ENCODE data around the gene IGSF21.

- TF ChIP-seq CREB1 (CRISPR knock-in tag; IDR thresholded peaks at IDR 0.05) (no peak), KAT7 (CRISPR knock-in tag; IDR thresholded peaks at IDR 0.05; ENCODE audit: borderline replicate concordance) (no peak)
- TF ChIP-seq, protein P1, sequence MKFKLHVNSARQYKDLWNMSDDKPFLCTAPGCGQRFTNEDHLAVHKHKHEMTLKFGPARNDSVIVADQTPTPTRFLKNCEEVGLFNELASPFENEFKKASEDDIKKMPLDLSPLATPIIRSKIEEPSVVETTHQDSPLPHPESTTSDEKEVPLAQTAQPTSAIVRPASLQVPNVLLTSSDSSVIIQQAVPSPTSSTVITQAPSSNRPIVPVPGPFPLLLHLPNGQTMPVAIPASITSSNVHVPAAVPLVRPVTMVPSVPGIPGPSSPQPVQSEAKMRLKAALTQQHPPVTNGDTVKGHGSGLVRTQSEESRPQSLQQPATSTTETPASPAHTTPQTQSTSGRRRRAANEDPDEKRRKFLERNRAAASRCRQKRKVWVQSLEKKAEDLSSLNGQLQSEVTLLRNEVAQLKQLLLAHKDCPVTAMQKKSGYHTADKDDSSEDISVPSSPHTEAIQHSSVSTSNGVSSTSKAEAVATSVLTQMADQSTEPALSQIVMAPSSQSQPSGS (CRISPR knock-in tag; IDR thresholded peaks at IDR 0.05; ENCODE audit: borderline replicate concordance, low read depth), result no peak
These were observed 138.9 kb downstream of the IGSF21 start for GRCh38 chr1:18246543-18246942.

All from WTC11 (cell line).